GM12873 (cell line): Measurements from ENCODE around the gene ZBTB45.

Experiments used
- TF ChIP-seq, protein P1 (sequence below): IDR thresholded peaks from 2 replicates; pipeline ENCODE4 v1.5.1; 2012; ENCODE audit warnings: low read depth, mild to moderate bottlenecking, moderate library complexity, low read length, control low read depth; ENCODE audit not compliant: insufficient read depth; ENCODE audit errors: missing control alignments

Gene ZBTB45

DNA sequence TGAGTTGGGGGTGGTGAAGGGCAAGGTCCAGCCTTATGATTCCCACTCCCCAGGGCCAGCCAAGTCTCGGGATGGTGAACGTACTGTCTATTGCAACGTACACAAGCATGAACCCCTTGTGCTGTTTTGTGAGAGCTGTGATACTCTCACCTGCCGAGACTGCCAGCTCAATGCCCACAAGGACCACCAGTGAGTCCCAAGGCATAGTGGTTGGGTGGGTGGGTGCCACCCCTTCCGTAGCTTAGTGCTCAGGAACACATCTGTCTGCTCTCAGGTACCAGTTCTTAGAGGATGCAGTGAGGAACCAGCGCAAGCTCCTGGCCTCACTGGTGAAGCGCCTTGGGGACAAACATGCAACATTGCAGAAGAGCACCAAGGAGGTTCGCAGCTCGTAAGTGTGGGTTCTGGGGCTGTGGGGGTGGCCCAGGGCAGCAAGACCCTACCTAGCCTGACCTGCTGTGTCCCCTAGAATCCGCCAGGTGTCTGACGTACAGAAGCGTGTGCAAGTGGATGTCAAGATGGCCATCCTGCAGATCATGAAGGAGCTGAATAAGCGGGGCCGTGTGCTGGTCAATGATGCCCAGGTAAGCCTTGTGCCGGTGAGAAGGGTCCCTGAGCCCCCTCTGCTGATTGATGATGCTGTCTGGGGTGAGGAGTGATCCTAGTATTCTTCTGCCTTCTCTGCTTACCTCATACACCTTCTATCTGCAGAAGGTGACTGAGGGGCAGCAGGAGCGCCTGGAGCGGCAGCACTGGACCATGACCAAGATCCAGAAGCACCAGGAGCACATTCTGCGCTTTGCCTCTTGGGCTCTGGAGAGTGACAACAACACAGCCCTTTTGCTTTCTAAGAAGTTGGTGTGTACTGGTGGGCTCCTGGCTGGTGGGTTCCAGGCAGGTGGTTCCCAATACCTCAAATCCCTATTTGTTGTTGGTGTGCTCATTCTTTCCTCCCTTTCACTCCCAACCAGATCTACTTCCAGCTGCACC lies 28.0 kb upstream of the ZBTB45 start:
- TF ChIP-seq, protein P1, sequence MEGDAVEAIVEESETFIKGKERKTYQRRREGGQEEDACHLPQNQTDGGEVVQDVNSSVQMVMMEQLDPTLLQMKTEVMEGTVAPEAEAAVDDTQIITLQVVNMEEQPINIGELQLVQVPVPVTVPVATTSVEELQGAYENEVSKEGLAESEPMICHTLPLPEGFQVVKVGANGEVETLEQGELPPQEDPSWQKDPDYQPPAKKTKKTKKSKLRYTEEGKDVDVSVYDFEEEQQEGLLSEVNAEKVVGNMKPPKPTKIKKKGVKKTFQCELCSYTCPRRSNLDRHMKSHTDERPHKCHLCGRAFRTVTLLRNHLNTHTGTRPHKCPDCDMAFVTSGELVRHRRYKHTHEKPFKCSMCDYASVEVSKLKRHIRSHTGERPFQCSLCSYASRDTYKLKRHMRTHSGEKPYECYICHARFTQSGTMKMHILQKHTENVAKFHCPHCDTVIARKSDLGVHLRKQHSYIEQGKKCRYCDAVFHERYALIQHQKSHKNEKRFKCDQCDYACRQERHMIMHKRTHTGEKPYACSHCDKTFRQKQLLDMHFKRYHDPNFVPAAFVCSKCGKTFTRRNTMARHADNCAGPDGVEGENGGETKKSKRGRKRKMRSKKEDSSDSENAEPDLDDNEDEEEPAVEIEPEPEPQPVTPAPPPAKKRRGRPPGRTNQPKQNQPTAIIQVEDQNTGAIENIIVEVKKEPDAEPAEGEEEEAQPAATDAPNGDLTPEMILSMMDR = no peak

DNA sequence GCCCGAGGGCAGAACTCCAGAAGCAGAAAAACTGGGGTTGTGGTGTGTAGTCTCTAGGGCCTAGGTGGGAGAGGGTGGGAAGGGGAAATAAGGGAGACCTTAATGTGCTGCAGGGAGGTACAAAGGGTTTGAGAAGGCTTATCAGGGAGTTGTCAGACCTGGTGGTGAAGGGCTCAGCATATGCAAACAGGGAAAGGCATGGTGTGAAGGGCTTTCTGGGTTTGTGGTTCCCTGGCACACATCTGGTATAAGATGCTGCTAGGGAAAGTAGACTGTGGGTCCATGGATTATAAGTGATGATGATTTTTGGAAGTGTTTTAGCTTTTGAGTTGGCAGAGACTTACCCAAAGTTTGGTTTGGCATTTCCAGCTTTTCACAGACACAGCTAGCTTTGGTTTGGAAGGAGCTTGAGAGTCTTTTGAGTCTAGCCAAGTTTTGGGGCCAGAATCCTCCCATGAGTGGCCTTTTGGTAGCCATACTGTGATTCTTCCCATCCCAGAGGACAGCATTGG lies 26.5 kb upstream of the ZBTB45 start:
- TF ChIP-seq, protein P1 = no peak

DNA sequence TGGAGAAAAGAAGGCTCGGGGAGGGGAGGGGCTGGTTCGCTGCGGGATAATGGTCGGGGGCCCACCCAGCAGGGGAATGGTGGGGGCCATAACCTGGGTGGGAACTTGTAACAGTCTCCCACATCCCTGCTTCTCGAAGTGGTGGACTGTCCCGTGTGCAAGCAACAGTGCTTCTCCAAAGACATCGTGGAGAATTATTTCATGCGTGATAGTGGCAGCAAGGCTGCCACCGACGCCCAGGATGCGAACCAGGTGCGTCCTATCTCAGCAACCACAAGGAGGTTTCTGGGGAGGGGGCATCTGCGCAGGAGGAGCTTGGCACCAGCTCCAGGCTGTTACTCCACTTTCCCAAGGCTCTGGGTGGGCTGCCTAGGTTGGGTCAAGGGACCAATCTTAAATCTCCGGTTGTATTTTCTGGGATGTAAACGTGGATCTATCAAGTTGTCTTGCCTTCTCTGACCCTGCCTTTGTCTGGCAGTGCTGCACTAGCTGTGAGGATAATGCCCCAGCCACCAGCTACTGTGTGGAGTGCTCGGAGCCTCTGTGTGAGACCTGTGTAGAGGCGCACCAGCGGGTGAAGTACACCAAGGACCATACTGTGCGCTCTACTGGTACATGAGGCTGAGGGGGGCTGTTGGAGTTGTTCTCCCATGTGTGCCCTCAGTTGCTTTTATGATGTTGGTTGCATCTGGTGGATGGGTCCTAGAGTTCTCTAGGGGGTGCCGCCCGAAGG lies 25.8 kb upstream of the ZBTB45 start:
- TF ChIP-seq, protein P1 = no peak

DNA sequence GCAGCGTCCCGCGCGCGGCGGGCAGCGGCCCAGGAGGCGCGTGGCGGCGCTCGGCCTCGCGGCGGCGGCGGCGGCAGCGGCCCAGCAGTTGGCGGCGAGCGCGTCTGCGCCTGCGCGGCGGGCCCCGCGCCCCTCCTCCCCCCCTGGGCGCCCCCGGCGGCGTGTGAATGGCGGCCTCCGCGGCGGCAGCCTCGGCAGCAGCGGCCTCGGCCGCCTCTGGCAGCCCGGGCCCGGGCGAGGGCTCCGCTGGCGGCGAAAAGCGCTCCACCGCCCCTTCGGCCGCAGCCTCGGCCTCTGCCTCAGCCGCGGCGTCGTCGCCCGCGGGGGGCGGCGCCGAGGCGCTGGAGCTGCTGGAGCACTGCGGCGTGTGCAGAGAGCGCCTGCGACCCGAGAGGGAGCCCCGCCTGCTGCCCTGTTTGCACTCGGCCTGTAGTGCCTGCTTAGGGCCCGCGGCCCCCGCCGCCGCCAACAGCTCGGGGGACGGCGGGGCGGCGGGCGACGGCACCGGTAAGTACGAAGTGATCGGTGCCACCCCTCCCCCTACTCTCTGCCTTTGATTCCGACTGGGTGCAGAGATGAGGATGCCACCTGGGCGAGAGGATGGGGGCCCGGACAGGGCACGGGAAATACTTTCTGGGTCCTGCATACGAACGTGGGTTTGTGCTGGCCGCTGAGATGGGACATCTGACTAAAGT lies 25.1 kb upstream of the ZBTB45 start:
- TF ChIP-seq, protein P1 = no peak

DNA sequence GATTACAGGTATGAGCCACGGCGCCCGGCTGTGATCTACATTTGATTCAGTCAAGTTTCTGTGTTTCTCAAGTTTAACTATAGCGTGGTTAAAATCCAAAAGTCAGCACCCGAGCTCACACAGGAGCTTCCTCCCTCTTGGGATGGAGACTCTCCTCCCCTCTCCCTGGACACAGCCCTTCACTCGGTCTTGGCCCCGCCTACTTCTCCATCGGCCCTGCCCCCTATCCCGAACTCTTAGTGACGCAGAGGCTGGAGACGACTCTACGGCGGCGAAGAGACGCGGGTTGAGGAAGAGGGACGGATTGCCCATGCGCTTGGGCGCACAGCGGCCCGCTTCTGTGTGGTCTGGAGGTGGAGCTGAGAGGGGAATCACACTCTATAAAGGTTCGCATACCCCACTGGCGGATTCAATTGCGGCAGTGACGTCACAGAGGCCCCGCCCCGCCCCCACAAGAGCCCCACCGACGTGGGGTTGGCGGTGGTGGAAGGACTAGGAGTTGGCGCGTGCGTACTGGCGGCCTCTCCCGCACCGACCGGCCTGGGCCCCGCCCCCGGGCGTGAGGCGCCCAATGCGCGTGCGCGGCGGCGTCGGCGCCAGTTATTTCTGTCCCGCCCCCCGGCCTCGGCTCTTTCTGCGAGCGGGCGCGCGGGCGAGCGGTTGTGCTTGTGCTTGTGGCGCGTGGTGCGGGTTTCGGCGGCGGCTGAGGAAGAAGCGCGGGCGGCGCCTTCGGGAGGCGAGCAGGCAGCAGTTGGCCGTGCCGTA lies 24.4 kb upstream of the ZBTB45 start, which contains the start of gene TRIM28:
TRIM28 (plus strand) TSS at position 239 of the 765 bp plus-strand sequence. CDS start 694 bp downstream, outside the sequence.
- TF ChIP-seq, protein P1 = no peak

DNA sequence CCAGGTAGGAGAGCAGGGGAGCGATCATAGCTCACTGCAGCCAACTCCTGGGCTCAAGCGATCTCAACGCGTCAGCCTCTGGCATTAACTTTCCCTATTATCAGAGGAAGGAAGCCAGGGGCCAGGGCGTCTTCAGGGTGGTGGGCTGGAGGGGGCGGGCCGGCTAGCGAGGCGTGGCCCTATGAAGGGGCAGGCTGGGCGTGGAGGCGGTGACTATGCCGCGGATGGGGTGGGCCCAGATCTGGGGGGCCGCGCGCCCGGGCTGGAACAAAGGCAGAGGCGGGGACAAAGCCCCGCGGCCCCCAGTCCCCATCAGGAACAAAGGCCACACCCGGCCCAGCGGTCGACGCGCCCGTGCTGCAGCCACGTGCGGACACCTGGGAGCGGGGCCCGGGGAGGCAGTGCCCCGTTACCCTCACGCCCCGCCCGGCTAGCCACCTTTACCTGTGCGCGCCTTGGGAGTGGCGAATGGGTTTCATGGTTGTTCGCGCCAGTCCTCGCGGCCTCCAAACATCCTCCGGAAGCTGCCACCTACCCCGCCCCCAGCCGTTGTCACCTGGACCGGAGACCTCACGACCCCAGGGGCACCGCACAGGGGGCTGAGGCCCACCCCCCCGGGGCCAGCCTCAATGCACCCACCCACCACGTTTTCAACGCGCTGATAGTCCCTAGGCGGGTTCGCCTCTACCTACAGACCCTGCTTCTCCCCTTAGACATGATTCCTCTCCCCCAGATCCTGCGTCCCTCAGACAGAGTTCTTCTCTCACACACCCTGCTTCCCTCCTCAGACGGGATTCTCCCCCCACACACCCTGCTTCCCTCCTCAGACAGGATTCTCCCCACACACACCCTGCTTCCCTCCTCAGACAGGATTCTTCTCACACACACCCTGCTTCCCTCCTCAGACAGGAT lies 18.9 kb upstream of the ZBTB45 start:
- TF ChIP-seq, protein P1 = no peak
